SK-N-SH (cell line): ENCODE results near the gene ERRFI1. TPM values are rescaled to one million over a fixed set of nuclear protein-coding genes. Genes with fewer than 3 reads are reported as not detected.

Experiments
- CTCF ChIA-PET: fragments of 300-600, 350-600 bp; formaldehyde crosslinking; extraction: SDS; loops from one replicate; lab custom pipeline; 2021; lab: Yijun Ruan, JAX
- POLR2A ChIA-PET: fragments of 350-600 bp; sonication (Branson Sonifier 250); formaldehyde crosslinking; extraction: SDS; loops from one replicate; lab custom pipeline; 2020; ENCODE audit warnings: antibody characterized with exemption, inconsistent platforms; lab: Yijun Ruan, JAX
- DNase-seq: peaks from one replicate; pipeline ENCODE4 v3.0.0; 2012
- H2AFZ ChIP-seq: fragments of 200-600 bp; sonication (generic); 2 replicates; pipeline ENCODE4 v1.8.1; 2016; ENCODE audit warnings: antibody characterized with exemption, mild to moderate bottlenecking, low read depth
- H3F3A ChIP-seq: fragments of 200-600 bp; sonication (generic); replicated peaks from 2 replicates; pipeline ENCODE3; 2016; ENCODE audit warnings: antibody characterized with exemption, mild to moderate bottlenecking; ENCODE audit not compliant: insufficient read depth
- H3K27ac ChIP-seq, 2 experiments: fragments of 200-500 bp in 1 of 2; fragments of 200-600 bp in 1 of 2; sonication (Bioruptor generic) in 1 of 2; sonication (generic), shearing (Covaris generic) in 1 of 2; 2 replicates each; pipeline versions ENCODE4 v1.5.1 to v1.6.1; 2014 to 2016; ENCODE audit warnings: low read depth in 2 of 2, inconsistent platforms in 1 of 2, low read length in 1 of 2, mild to moderate bottlenecking in 1 of 2, mixed read lengths in 1 of 2
- H3K27me3 ChIP-seq: fragments of 200-600 bp; sonication (generic), shearing (Covaris generic); 2 replicates; pipeline ENCODE4 v1.6.1; 2016; ENCODE audit warnings: mixed run types; ENCODE audit not compliant: insufficient read depth
- H3K36me3 ChIP-seq, 2 experiments: fragments of 200-500 bp in 1 of 2; fragments of 200-600 bp in 1 of 2; sonication (Bioruptor generic) in 1 of 2; sonication (generic) in 1 of 2; replicated peaks in 1 of 2; 2 replicates each; pipeline versions ENCODE3 to v1.5.1; 2014 to 2016; ENCODE audit warnings: low read length in 1 of 2, mild to moderate bottlenecking in 1 of 2; ENCODE audit not compliant: insufficient read depth in 2 of 2, control insufficient read depth in 1 of 2
- H3K4me1 ChIP-seq, 2 experiments: fragments of 200-500 bp in 1 of 2; fragments of 200-600 bp in 1 of 2; sonication (Bioruptor generic) in 1 of 2; sonication (generic), shearing (Covaris generic) in 1 of 2; 2 replicates each; pipeline versions ENCODE4 v1.5.1 to v1.6.1; 2014 to 2016; ENCODE audit warnings: low read depth in 1 of 2, low read length in 1 of 2, mixed run types in 1 of 2; ENCODE audit not compliant: insufficient read depth in 2 of 2, control insufficient read depth in 1 of 2
- H3K4me2 ChIP-seq: fragments of 200-600 bp; sonication (generic), shearing (Covaris generic); 2 replicates; pipeline ENCODE4 v1.6.1; 2017; ENCODE audit warnings: mixed run types
- H3K4me3 ChIP-seq, 2 experiments: fragments of 200-500 bp in 1 of 2; fragments of 200-600 bp in 1 of 2; sonication (Bioruptor generic) in 1 of 2; sonication (generic), shearing (Covaris generic) in 1 of 2; 2 replicates each; pipeline versions ENCODE4 v1.5.1 to v1.8.1; 2014 to 2016; ENCODE audit warnings: low read depth in 2 of 2, inconsistent platforms in 1 of 2, low read length in 1 of 2, mild to moderate bottlenecking in 1 of 2, mixed read lengths in 1 of 2, moderate library complexity in 1 of 2
- H3K79me2 ChIP-seq: fragments of 200-600 bp; sonication (generic); 2 replicates; pipeline ENCODE4 v1.8.1; 2017; ENCODE audit warnings: mild to moderate bottlenecking; ENCODE audit not compliant: insufficient read depth
- H3K9ac ChIP-seq: fragments of 200-600 bp; sonication (generic); 2 replicates; pipeline ENCODE4 v1.6.1; 2017; ENCODE audit warnings: mixed run types
- H3K9me2 ChIP-seq: fragments of 200-600 bp; sonication (generic); 2 replicates; pipeline ENCODE4 v1.6.1; 2017; ENCODE audit warnings: mixed run types
- H3K9me3 ChIP-seq: fragments of 200-600 bp; sonication (generic); 2 replicates; pipeline ENCODE4 v1.6.1; 2017; ENCODE audit warnings: mixed run types, mild to moderate bottlenecking, moderate library complexity
- H4K20me1 ChIP-seq: fragments of 200-600 bp; sonication (generic); 2 replicates; pipeline ENCODE4 v1.6.1; 2017; ENCODE audit warnings: mild to moderate bottlenecking, mixed run types; ENCODE audit not compliant: insufficient read depth
- CHD2 ChIP-seq: fragments of 150-350 bp; IDR thresholded peaks from 2 replicates; pipeline ENCODE4 v1.6.1; 2018; ENCODE audit warnings: low read length; ENCODE audit not compliant: partially characterized antibody
- EP300 ChIP-seq, 2 experiments: IDR thresholded peaks; 2 replicates each; pipeline versions ENCODE4 v1.4.0 to v1.6.1; 2012; ENCODE audit warnings: borderline replicate concordance in 1 of 2, low read depth in 1 of 2, low read length in 1 of 2
- FOSL2 ChIP-seq: IDR thresholded peaks from 2 replicates; pipeline ENCODE4 v1.4.0; 2012; ENCODE audit warnings: low read depth, mild to moderate bottlenecking, moderate library complexity, borderline replicate concordance
- FOXJ3 ChIP-seq: sonication (generic); formaldehyde crosslinking; IDR thresholded peaks from 2 replicates; pipeline ENCODE4 v1.5.1; 2020; ENCODE audit warnings: mild to moderate bottlenecking, missing genetic modification reagents
- GATA2 ChIP-seq: sonication (generic); formaldehyde crosslinking; IDR thresholded peaks from 2 replicates; pipeline ENCODE4 v1.5.0; 2020; ENCODE audit warnings: mild to moderate bottlenecking, missing genetic modification reagents
- JUND ChIP-seq: IDR thresholded peaks from 2 replicates; pipeline ENCODE4 v1.4.0; 2012
- MEF2A ChIP-seq: IDR thresholded peaks from 2 replicates; pipeline ENCODE4 v1.4.0; 2012; ENCODE audit warnings: low read depth, borderline replicate concordance
- MXI1 ChIP-seq: IDR thresholded peaks from 2 replicates; pipeline ENCODE4 v1.6.1; 2012; ENCODE audit warnings: mild to moderate bottlenecking, low read depth, low read length, improper control_type of control experiment
- NFIC ChIP-seq: IDR thresholded peaks from 2 replicates; pipeline ENCODE4 v1.4.0; 2012; ENCODE audit warnings: borderline replicate concordance
- RAD21 ChIP-seq: IDR thresholded peaks from 2 replicates; pipeline ENCODE4 v1.6.1; 2012; ENCODE audit warnings: mild to moderate bottlenecking, low read length
- RCOR1 ChIP-seq: fragments of 150-350 bp; IDR thresholded peaks from 2 replicates; pipeline ENCODE4 v1.6.1; 2017; ENCODE audit warnings: antibody characterized with exemption, low read length
- RXRA ChIP-seq: IDR thresholded peaks from 2 replicates; pipeline ENCODE4 v1.4.0; 2012; ENCODE audit warnings: low read depth, mild to moderate bottlenecking, borderline replicate concordance
- SIN3A ChIP-seq: IDR thresholded peaks from 2 replicates; pipeline ENCODE4 v1.6.1; 2012; ENCODE audit warnings: low read depth, mild to moderate bottlenecking, low read length, moderate library complexity, borderline replicate concordance
- SMC3 ChIP-seq: IDR thresholded peaks from 2 replicates; pipeline ENCODE4 v1.6.1; 2012; ENCODE audit warnings: low read depth, low read length, improper control_type of control experiment
- TCF12 ChIP-seq: IDR thresholded peaks from 2 replicates; pipeline ENCODE4 v1.4.0; 2012
- YY1 ChIP-seq: IDR thresholded peaks from 2 replicates; pipeline ENCODE4 v1.4.0; 2012; ENCODE audit warnings: low read depth, mild to moderate bottlenecking
- WGBS: methylation state at CpG from one replicate; pipeline ENCODE4 v1.1.6; 2017; ENCODE audit warnings: low lambda C conversion rate; 5-methylcytosine and 5-hydroxymethylcytosine counted together
- polyA plus RNA-seq, 3 experiments: library from polyadenylated mRNA; depleted of rRNA; stranded (reverse); fragments of >200 nt; gene quantifications; 2 replicates each; pipeline ENCODE4 v1.2.3, GENCODE V29; 2012
- TF ChIP-seq, protein P1 (sequence below): fragments of 150-350 bp; IDR thresholded peaks from 2 replicates; pipeline ENCODE4 v1.6.1; 2017; ENCODE audit warnings: antibody characterized with exemption, low read length, low read depth, borderline replicate concordance
- TF ChIP-seq, protein P2 (sequence below): IDR thresholded peaks from 2 replicates; pipeline ENCODE4; 2012
- TF ChIP-seq, protein P3 (sequence below): fragments of 200-600 bp; sonication (generic); IDR thresholded peaks from 2 replicates; pipeline ENCODE4 v1.6.1; 2017; ENCODE audit warnings: antibody characterized with exemption, mild to moderate bottlenecking, moderate library complexity
- TF ChIP-seq, protein P4 (sequence below): IDR thresholded peaks from 2 replicates; pipeline ENCODE4 v1.4.0; 2012; ENCODE audit warnings: low read depth
- TF ChIP-seq, protein P5 (sequence below): IDR thresholded peaks from 2 replicates; pipeline ENCODE4 v1.4.0; 2012; ENCODE audit warnings: low read depth, borderline replicate concordance
- TF ChIP-seq, protein P6 (sequence below): IDR thresholded peaks from 2 replicates; pipeline ENCODE4 v1.4.0; 2012; ENCODE audit warnings: low read depth, borderline replicate concordance

Gene ERRFI1
- polyA plus RNA-seq, 1 of the 3 experiments (the other 2 are of a cell fraction), result 65.6 TPM

DNA sequence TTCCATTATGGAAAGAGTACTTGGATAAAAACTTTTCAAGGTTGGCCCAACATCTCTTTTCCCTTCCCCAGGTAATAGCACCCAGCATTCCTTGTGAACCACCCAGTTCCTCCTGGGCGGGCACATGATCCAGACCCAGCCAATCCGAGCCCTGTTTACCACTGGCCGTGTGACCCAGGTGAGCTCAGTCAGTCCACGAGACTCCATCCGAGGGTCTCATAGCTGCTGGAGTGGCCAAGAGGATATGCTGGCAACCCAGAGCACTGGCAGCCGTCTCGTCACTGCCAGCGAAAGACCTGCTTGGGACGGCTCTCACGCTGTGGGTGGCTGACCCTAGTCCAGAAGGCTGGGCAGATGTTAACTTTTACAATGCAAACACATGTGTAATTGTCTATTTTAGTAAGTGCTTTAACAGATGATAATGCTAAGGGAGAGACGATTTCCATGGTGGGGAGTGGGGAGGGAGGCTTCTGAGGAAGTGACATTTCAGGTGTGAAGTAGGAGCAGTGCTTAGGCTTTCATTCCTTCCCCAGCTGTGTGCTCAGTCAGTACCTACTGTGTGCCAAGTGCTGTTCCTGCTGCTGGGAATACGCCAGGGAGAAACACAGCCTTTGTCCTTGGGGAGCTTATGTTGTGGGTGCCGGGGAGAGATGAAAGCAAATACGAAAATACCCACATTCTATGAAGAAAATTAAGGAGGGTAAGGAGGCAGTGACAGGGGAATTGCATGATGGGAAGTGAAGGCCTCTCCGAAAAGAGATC, 40.1 kb downstream of the ERRFI1 start (continued):
- TF ChIP-seq CHD2 (no peak), NFIC (no peak), JUND (no peak), EP300 (IDR thresholded peaks at IDR 0.05; ENCODE audit: borderline replicate concordance in 1 of 2, low read depth in 1 of 2, low read length in 1 of 2) (no peak), RCOR1 (no peak)
- TF ChIP-seq, protein P1, sequence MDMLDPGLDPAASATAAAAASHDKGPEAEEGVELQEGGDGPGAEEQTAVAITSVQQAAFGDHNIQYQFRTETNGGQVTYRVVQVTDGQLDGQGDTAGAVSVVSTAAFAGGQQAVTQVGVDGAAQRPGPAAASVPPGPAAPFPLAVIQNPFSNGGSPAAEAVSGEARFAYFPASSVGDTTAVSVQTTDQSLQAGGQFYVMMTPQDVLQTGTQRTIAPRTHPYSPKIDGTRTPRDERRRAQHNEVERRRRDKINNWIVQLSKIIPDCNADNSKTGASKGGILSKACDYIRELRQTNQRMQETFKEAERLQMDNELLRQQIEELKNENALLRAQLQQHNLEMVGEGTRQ, result no peak
- TF ChIP-seq, protein P2, sequence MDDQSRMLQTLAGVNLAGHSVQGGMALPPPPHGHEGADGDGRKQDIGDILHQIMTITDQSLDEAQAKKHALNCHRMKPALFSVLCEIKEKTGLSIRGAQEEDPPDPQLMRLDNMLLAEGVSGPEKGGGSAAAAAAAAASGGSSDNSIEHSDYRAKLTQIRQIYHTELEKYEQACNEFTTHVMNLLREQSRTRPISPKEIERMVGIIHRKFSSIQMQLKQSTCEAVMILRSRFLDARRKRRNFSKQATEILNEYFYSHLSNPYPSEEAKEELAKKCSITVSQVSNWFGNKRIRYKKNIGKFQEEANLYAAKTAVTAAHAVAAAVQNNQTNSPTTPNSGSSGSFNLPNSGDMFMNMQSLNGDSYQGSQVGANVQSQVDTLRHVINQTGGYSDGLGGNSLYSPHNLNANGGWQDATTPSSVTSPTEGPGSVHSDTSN, result no peak

DNA sequence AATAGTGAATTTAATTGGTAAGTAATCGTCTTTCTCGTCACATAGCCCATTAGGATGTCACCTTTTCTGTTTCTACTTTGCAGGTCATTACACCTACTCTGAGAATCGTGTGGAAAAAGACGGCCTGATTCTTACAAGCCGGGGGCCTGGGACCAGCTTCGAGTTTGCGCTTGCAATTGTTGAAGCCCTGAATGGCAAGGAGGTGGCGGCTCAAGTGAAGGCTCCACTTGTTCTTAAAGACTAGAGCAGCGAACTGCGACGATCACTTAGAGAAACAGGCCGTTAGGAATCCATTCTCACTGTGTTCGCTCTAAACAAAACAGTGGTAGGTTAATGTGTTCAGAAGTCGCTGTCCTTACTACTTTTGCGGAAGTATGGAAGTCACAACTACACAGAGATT, 41.3 kb downstream of the ERRFI1 start:
- no peak overlapping the region for H3K4me3 ChIP-seq
- no peak for DNase-seq
- no peak for TF ChIP-seq MEF2A
- TF ChIP-seq CHD2, result no peak
- no peak for TF ChIP-seq SMC3
- TF ChIP-seq TCF12, result no peak
- TF ChIP-seq, protein P3, sequence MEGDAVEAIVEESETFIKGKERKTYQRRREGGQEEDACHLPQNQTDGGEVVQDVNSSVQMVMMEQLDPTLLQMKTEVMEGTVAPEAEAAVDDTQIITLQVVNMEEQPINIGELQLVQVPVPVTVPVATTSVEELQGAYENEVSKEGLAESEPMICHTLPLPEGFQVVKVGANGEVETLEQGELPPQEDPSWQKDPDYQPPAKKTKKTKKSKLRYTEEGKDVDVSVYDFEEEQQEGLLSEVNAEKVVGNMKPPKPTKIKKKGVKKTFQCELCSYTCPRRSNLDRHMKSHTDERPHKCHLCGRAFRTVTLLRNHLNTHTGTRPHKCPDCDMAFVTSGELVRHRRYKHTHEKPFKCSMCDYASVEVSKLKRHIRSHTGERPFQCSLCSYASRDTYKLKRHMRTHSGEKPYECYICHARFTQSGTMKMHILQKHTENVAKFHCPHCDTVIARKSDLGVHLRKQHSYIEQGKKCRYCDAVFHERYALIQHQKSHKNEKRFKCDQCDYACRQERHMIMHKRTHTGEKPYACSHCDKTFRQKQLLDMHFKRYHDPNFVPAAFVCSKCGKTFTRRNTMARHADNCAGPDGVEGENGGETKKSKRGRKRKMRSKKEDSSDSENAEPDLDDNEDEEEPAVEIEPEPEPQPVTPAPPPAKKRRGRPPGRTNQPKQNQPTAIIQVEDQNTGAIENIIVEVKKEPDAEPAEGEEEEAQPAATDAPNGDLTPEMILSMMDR, result no peak
- no peak for TF ChIP-seq FOXJ3
- no peak for TF ChIP-seq FOSL2
- TF ChIP-seq, protein P4, sequence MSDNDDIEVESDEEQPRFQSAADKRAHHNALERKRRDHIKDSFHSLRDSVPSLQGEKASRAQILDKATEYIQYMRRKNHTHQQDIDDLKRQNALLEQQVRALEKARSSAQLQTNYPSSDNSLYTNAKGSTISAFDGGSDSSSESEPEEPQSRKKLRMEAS, result no peak
- no peak for TF ChIP-seq SIN3A
- TF ChIP-seq, protein P5, sequence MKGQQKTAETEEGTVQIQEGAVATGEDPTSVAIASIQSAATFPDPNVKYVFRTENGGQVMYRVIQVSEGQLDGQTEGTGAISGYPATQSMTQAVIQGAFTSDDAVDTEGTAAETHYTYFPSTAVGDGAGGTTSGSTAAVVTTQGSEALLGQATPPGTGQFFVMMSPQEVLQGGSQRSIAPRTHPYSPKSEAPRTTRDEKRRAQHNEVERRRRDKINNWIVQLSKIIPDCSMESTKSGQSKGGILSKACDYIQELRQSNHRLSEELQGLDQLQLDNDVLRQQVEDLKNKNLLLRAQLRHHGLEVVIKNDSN, result no peak
- no peak for TF ChIP-seq EP300 (IDR thresholded peaks at IDR 0.05; ENCODE audit: borderline replicate concordance in 1 of 2, low read depth in 1 of 2, low read length in 1 of 2)
- no peak for TF ChIP-seq GATA2 (CRISPR knock-in tag)
- no peak for TF ChIP-seq MXI1
- TF ChIP-seq RAD21, result no peak
- TF ChIP-seq, protein P6, sequence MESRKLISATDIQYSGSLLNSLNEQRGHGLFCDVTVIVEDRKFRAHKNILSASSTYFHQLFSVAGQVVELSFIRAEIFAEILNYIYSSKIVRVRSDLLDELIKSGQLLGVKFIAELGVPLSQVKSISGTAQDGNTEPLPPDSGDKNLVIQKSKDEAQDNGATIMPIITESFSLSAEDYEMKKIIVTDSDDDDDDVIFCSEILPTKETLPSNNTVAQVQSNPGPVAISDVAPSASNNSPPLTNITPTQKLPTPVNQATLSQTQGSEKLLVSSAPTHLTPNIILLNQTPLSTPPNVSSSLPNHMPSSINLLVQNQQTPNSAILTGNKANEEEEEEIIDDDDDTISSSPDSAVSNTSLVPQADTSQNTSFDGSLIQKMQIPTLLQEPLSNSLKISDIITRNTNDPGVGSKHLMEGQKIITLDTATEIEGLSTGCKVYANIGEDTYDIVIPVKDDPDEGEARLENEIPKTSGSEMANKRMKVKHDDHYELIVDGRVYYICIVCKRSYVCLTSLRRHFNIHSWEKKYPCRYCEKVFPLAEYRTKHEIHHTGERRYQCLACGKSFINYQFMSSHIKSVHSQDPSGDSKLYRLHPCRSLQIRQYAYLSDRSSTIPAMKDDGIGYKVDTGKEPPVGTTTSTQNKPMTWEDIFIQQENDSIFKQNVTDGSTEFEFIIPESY, result no peak
- no peak for TF ChIP-seq YY1
- no peak for TF ChIP-seq RXRA
- H3K36me3 ChIP-seq, result peaks cover 33 to 45% of the 10 kb centered on the region in 2 experiments
- ChIA-PET CTCF (interaction anchor here (4.0 to 6.5 kb wide), 4 partner anchors 10 to 365 kb away, joined by 29 to 67 read pairs (median 50); no protein-coding TSS in a partner anchor), POLR2A (no interaction called here)
- no peaks in the 10 kb centered on the region for H3K27me3 ChIP-seq
- 91% methylated on average over 13 of the region's 15 CpGs for WGBS
- H3K9ac ChIP-seq, result no peak overlapping the region
- H3K9me2 ChIP-seq, result no peaks in the 10 kb centered on the region
- H3K79me2 ChIP-seq, result peaks cover 11% of the 10 kb centered on the region; the same call in 1 of the 2 replicates
- no peak overlapping the region for H3K4me2 ChIP-seq
- H4K20me1 ChIP-seq, result no peaks in the 10 kb centered on the region
- H2AFZ ChIP-seq, result no peak overlapping the region
- no peak overlapping the region for H3K27ac ChIP-seq
- H3K9me3 ChIP-seq, result no peaks in the 10 kb centered on the region
- H3K4me1 ChIP-seq, result no peaks in the 10 kb centered on the region; a peak in 1 of 4 replicates
- peaks cover 9% of the 10 kb centered on the region for H3F3A ChIP-seq
